ENCODE measurements around the gene RNF113B.

- TF ChIP-seq POLR2A (IDR thresholded peaks at IDR 0.05) (no peak), CTCF (IDR thresholded peaks at IDR 0.05 in 8 of 11, conservative IDR thresholded peaks at IDR 0.05 in 3 of 11) (no peak)
Measured at GRCh38 chr13:98214707-98215106, 37.6 kb upstream of the RNF113B start.

All from spleen (tissue), 7 donors.